K562 (cell line): ENCODE results near the gene WIPF1. TPM values are rescaled to one million over a fixed set of nuclear protein-coding genes. Genes with fewer than 3 reads are reported as not detected.

Experiments
- ATAC-seq: fragments of 200-7000 bp; cut with Tn5 transposase; 3 replicates; pipeline ENCODE4 v1.9.1; 2020; ENCODE audit warnings: moderate library complexity
- BruUV-seq: library from RNA; stranded (reverse); fragments of 400-500 nt; replicated peaks from 2 replicates; lab custom pipeline; 2021; lab: Mats Ljungman, UMichigan
- CTCF ChIA-PET: fragments of 300-600 bp; formaldehyde crosslinking; extraction: SDS; loops from one replicate; lab custom pipeline; 2021; ENCODE audit warnings: low intra/inter-chr PET ratio; lab: Yijun Ruan, JAX
- POLR2A ChIA-PET: fragments of 300-600, 350-650 bp; sonication (Branson Sonifier 250); formaldehyde crosslinking; extraction: SDS; loops from one replicate; lab custom pipeline; 2021; ENCODE audit warnings: antibody characterized with exemption, inconsistent platforms; lab: Yijun Ruan, JAX
- DNase-seq, 4 experiments: peaks; one replicate each; pipeline versions ENCODE4 v3.0.0 to v3.0.0-alpha.2; 2011 to 2018; ENCODE audit warnings: low spot score in 3 of 4, mixed read lengths in 3 of 4; ENCODE audit errors: extremely low read depth in 1 of 4
- FAIRE-seq: peaks from 2 replicates; lab custom pipeline; 2011; peaks lifted over from hg19 to GRCh38; lab: Jason Lieb, UNC
- H2AFZ ChIP-seq: 2 replicates; pipeline ENCODE4 v1.6.0; 2011; ENCODE audit warnings: low read depth, low read length, control low read depth, inconsistent platforms
- H3K27ac ChIP-seq: fragments of 200-600 bp; 3 replicates; pipeline ENCODE4 v1.8.0; 2011; ENCODE audit warnings: low read depth, mild to moderate bottlenecking, control low read depth, inconsistent platforms, low read length, moderate library complexity, mixed read lengths; ENCODE audit errors: extremely low read depth
- H3K27me3 ChIP-seq, 2 experiments: fragments of 300-600 bp in 1 of 2; 2 replicates in 1 of 2; 3 replicates in 1 of 2; pipeline versions ENCODE4 v1.6.0 to v1.8.0; 2011; ENCODE audit warnings: inconsistent platforms in 2 of 2, low read length in 2 of 2, mild to moderate bottlenecking in 1 of 2, mixed read lengths in 1 of 2, moderate library complexity in 1 of 2; ENCODE audit not compliant: control insufficient read depth in 2 of 2, insufficient read depth in 2 of 2
- H3K36me3 ChIP-seq: fragments of 300-600 bp; 3 replicates; pipeline ENCODE4 v1.8.0; 2011; ENCODE audit warnings: mild to moderate bottlenecking, low read length, inconsistent platforms; ENCODE audit not compliant: control insufficient read depth, insufficient read depth
- H3K4me1 ChIP-seq, 2 experiments: fragments of 200-600 bp in 1 of 2; replicated peaks in 1 of 2; 2 replicates in 1 of 2; 3 replicates in 1 of 2; pipeline versions ENCODE4 v1.5.1 to v1.8.0; 2011; ENCODE audit warnings: inconsistent platforms in 2 of 2, low read length in 2 of 2, mild to moderate bottlenecking in 1 of 2, mixed read lengths in 1 of 2, moderate library complexity in 1 of 2; ENCODE audit not compliant: control insufficient read depth in 2 of 2, insufficient read depth in 2 of 2
- H3K4me2 ChIP-seq: 2 replicates; pipeline ENCODE4 v1.6.1; 2011; ENCODE audit warnings: low read length, control low read depth, inconsistent platforms, mixed read lengths; ENCODE audit not compliant: insufficient read depth
- H3K4me3 ChIP-seq: fragments of 200-600 bp; sonication (generic), shearing (Covaris generic); 2 replicates; pipeline ENCODE4 v1.5.1; 2016; ENCODE audit warnings: control low read depth, inconsistent platforms
- H3K79me2 ChIP-seq: fragments of 200-600 bp; 3 replicates; pipeline ENCODE4 v1.8.0; 2011; ENCODE audit warnings: low read length, inconsistent platforms; ENCODE audit not compliant: control insufficient read depth, insufficient read depth
- H3K9ac ChIP-seq, 2 experiments: 2 replicates each; pipeline versions ENCODE4 v1.6.0 to v1.6.1; 2011; ENCODE audit warnings: low read depth in 2 of 2, low read length in 2 of 2, control low read depth in 1 of 2, inconsistent platforms in 1 of 2, mild to moderate bottlenecking in 1 of 2, mixed read lengths in 1 of 2; ENCODE audit not compliant: insufficient read depth in 1 of 2
- H3K9me1 ChIP-seq: one replicate; pipeline ENCODE4 v1.6.0; 2011; ENCODE audit warnings: inconsistent platforms, mild to moderate bottlenecking, low read length, moderate library complexity; ENCODE audit not compliant: control insufficient read depth, insufficient read depth
- H3K9me3 ChIP-seq: replicated peaks from 2 replicates; pipeline ENCODE4 v1.5.1; 2011; ENCODE audit warnings: low read depth, low read length, inconsistent platforms; ENCODE audit not compliant: control insufficient read depth, insufficient read depth
- H4K20me1 ChIP-seq: replicated peaks from 2 replicates; pipeline ENCODE4 v1.6.1; 2011; ENCODE audit warnings: low read length, inconsistent platforms, mixed read lengths; ENCODE audit not compliant: control insufficient read depth, insufficient read depth
- DMBX1 ChIP-seq: fragments of 250-450 bp; sonication (Bioruptor Pico); IDR thresholded peaks from 2 replicates; pipeline ENCODE4 v1.8.0; 2022; ENCODE audit warnings: inconsistent platforms, mild to moderate bottlenecking, moderate library complexity, borderline replicate concordance
- ILF3 ChIP-seq: fragments of 450-650 bp; IDR thresholded peaks from 2 replicates; pipeline ENCODE4 v1.6.1; 2018; ENCODE audit warnings: antibody characterized with exemption, mild to moderate bottlenecking, moderate library complexity, borderline replicate concordance
- RREB1 ChIP-seq: fragments of 250-450 bp; sonication (Bioruptor Pico); IDR thresholded peaks from 2 replicates; pipeline ENCODE4 v1.4.0; 2020
- SIN3B ChIP-seq: fragments of 450-650 bp; IDR thresholded peaks from 2 replicates; pipeline ENCODE4 v1.6.1; 2017; ENCODE audit warnings: low read depth, mild to moderate bottlenecking, moderate library complexity
- SMAD2 ChIP-seq: fragments of 150-350 bp; IDR thresholded peaks from 2 replicates; pipeline ENCODE4 v1.6.1; 2014; ENCODE audit warnings: low read depth, mild to moderate bottlenecking, low read length
- SRSF9 ChIP-seq: fragments of 200-400 bp; formaldehyde crosslinking; IDR thresholded peaks from 2 replicates; pipeline ENCODE4 v1.6.1; 2017; ENCODE audit warnings: low read depth, low read length, borderline replicate concordance
- U2AF1 ChIP-seq: fragments of 200-400 bp; formaldehyde crosslinking; optimal IDR thresholded peaks from 2 replicates; pipeline ENCODE3; 2017; ENCODE audit warnings: mild to moderate bottlenecking, low read depth, low read length, moderate library complexity
- WGBS: fragments of 100-300 bp; shearing (Covaris generic); methylation state at CpG from one replicate; pipeline ENCODE4 v1.1.6; 2016; ENCODE audit warnings: low coverage, mixed read lengths; ENCODE audit not compliant: insufficient coverage; ENCODE audit errors: missing lambda C conversion rate; 5-methylcytosine and 5-hydroxymethylcytosine counted together
- in situ Hi-C: fragments of 300-500 bp; cut with MboI; formaldehyde crosslinking; loops from 4 replicates; pipeline ENCODE4 v1.15.0; 2018; ENCODE audit warnings: inconsistent platforms, mixed read lengths
- intact Hi-C: fragments of 100-400 bp; cut with micrococcal nuclease; formaldehyde crosslinking; loops from 2 replicates; pipeline ENCODE4 v1.14.2; 2022
- polyA plus RNA-seq, 8 experiments: library from polyadenylated mRNA; depleted of rRNA in 4 of 8; stranded (reverse) in 5 of 8; unstranded in 3 of 8; fragments of >200 nt; fragmentation: Nextera tagmentation in 2 of 8; fragmentation: Illumina TruSeq in 1 of 8; extraction: Ambion mirVana in 2 of 8; extraction: Trizol in 1 of 8; gene quantifications; 2 replicates each; pipeline versions ENCODE4 v1.2.1 to v1.2.3, GENCODE V29; 2011 to 2014; ENCODE audit warnings: inconsistent platforms in 1 of 8, missing spikeins in 1 of 8
- total RNA-seq, 7 experiments: library from RNA; depleted of rRNA in 6 of 7; stranded (reverse); fragments of >200 nt in 6 of 7; fragmentation: Illumina TruSeq in 2 of 7; extraction: Trizol in 2 of 7; gene quantifications; 2 replicates each; pipeline versions ENCODE4 v1.2.1 to v1.2.3, GENCODE V29; 2011 to 2021; ENCODE audit warnings: low replicate concordance in 1 of 7
- TF ChIP-seq, protein P1 (sequence below): fragments of 250-450 bp; sonication (Bioruptor Pico); IDR thresholded peaks from 2 replicates; pipeline ENCODE4 v1.9.0; 2021; ENCODE audit warnings: mild to moderate bottlenecking, inconsistent platforms

Gene WIPF1
- total and polyA plus RNA-seq, 9 of the 15 experiments (the other 6 are each of a cell fraction or from before 2014, with no cell fraction given), result 0.54 to 4.9 (median 2.4) TPM

- in situ Hi-C loops, result loop anchor here (5.0 kb wide), 1 partner anchor 73 kb away; no protein-coding TSS in a partner anchor
- no peaks in the 10 kb centered on the region for H3K9me1 ChIP-seq
- no peak for DNase-seq
- ChIA-PET CTCF (no interaction called here), POLR2A (interaction anchor here (3.7 kb wide), 1 partner anchor 12 kb away, joined by 17 read pairs; no protein-coding TSS in a partner anchor)
- H3K4me1 ChIP-seq, result no peaks in the 10 kb centered on the region
- H2AFZ ChIP-seq, result no peak overlapping the region
- H3K27ac ChIP-seq, result no peak overlapping the region
- 10% methylated on average over 3 of the region's 3 CpGs for WGBS
- intact Hi-C loops, result no loop called here
- H3K9ac ChIP-seq, result no peak overlapping the region
- ATAC-seq, result no peak
- no peak for TF ChIP-seq SMAD2
- TF ChIP-seq U2AF1, result no peak
- no peak for TF ChIP-seq RREB1 (CRISPR knock-in tag)
- no peak for TF ChIP-seq DMBX1 (CRISPR knock-in tag)
- TF ChIP-seq, protein P1, sequence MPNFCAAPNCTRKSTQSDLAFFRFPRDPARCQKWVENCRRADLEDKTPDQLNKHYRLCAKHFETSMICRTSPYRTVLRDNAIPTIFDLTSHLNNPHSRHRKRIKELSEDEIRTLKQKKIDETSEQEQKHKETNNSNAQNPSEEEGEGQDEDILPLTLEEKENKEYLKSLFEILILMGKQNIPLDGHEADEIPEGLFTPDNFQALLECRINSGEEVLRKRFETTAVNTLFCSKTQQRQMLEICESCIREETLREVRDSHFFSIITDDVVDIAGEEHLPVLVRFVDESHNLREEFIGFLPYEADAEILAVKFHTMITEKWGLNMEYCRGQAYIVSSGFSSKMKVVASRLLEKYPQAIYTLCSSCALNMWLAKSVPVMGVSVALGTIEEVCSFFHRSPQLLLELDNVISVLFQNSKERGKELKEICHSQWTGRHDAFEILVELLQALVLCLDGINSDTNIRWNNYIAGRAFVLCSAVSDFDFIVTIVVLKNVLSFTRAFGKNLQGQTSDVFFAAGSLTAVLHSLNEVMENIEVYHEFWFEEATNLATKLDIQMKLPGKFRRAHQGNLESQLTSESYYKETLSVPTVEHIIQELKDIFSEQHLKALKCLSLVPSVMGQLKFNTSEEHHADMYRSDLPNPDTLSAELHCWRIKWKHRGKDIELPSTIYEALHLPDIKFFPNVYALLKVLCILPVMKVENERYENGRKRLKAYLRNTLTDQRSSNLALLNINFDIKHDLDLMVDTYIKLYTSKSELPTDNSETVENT (CRISPR knock-in tag), result no peak
- TF ChIP-seq SIN3B, result no peak
- no peak for TF ChIP-seq SRSF9
- no peak for TF ChIP-seq ILF3
- peaks cover 37 to 38% of the 10 kb centered on the region in 2 experiments for H3K27me3 ChIP-seq
- no peak for FAIRE-seq
- H4K20me1 ChIP-seq, result no peaks in the 10 kb centered on the region
- no peaks in the 10 kb centered on the region for H3K36me3 ChIP-seq
- H3K79me2 ChIP-seq, result no peaks in the 10 kb centered on the region
- BruUV-seq, result no TSS peak
- no peaks in the 10 kb centered on the region for H3K9me3 ChIP-seq
- no peak overlapping the region for H3K4me2 ChIP-seq
- no peak overlapping the region for H3K4me3 ChIP-seq
Measured at GRCh38 chr2:174535083-174535482, 62.5 kb downstream of the WIPF1 start.
